HepG2 (cell line): Measurements from ENCODE around the gene TJP1.

Experiments
- CEBPB ChIP-seq: IDR thresholded peaks from 2 replicates; pipeline ENCODE4 v1.6.1; 2011; ENCODE audit warnings: low read depth, low read length, improper control_type of control experiment, borderline replicate concordance
- FOXK1 ChIP-seq: sonication (generic); formaldehyde crosslinking; IDR thresholded peaks from 2 replicates; pipeline ENCODE4 v1.4.0; 2020; ENCODE audit warnings: low read depth, missing genetic modification reagents, borderline replicate concordance
- FOXO1 ChIP-seq: sonication (generic); formaldehyde crosslinking; IDR thresholded peaks from 2 replicates; pipeline ENCODE4 v1.4.0; 2020; ENCODE audit warnings: missing genetic modification reagents
- POLR2A ChIP-seq, 2 experiments: IDR thresholded peaks; 2 replicates each; pipeline ENCODE4 v1.6.1; 2011; ENCODE audit warnings: low read depth in 2 of 2, low read length in 2 of 2, mild to moderate bottlenecking in 1 of 2, moderate library complexity in 1 of 2; ENCODE audit not compliant: insufficient read depth in 1 of 2
- ZNF121 ChIP-seq: sonication (generic); formaldehyde crosslinking; IDR thresholded peaks from 2 replicates; pipeline ENCODE4 v1.5.0; 2020; ENCODE audit warnings: mild to moderate bottlenecking, missing genetic modification reagents
- ZNF138 ChIP-seq: sonication (generic); formaldehyde crosslinking; IDR thresholded peaks from 2 replicates; pipeline ENCODE4 v1.5.0; 2020; ENCODE audit warnings: mild to moderate bottlenecking, low read depth, missing genetic modification reagents
- ZNF562 ChIP-seq: sonication (generic); formaldehyde crosslinking; IDR thresholded peaks from 2 replicates; pipeline ENCODE4 v1.8.0; 2022; ENCODE audit warnings: missing genetic modification reagents, borderline replicate concordance
- TF ChIP-seq, protein P1 (sequence below): sonication (generic); formaldehyde crosslinking; IDR thresholded peaks from 2 replicates; pipeline ENCODE4 v1.5.0; 2020; ENCODE audit warnings: mild to moderate bottlenecking, missing genetic modification reagents, moderate library complexity
- TF ChIP-seq, protein P2 (sequence below): sonication (generic); formaldehyde crosslinking; IDR thresholded peaks from 2 replicates; pipeline ENCODE4 v1.8.1; 2022; ENCODE audit warnings: mild to moderate bottlenecking, missing genetic modification reagents
- TF ChIP-seq, protein P3 (sequence below): conservative IDR thresholded peaks from 2 replicates; pipeline ENCODE4 v1.6.1; 2018; ENCODE audit warnings: missing genetic modification reagents
- TF ChIP-seq, protein P4 (sequence below): sonication (generic); formaldehyde crosslinking; IDR thresholded peaks from 2 replicates; pipeline ENCODE4 v1.9.0; 2021; ENCODE audit warnings: missing genetic modification reagents, mild to moderate bottlenecking, borderline replicate concordance

DNA sequence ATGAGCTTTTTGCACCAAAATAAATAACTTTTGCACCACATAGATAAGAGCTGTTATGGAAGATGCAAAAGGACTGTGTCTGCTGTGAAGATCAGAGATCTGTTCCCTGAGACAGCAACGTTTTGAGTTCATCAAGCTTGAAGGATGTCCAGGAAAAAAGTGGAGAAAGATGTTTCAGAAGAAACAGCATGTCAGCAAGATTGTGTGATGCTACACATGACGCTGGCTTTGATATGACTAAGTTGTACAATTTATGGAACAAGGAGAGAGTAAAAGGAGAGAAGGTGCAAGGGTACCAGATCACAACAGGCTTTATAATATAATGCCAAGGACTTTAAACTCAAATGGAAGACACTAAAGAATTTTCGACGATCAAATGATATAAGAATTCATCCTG lies 16.6 kb downstream of the TJP1 start:
- no peak for TF ChIP-seq ZNF138 (CRISPR knock-in tag)
- TF ChIP-seq, protein P1, sequence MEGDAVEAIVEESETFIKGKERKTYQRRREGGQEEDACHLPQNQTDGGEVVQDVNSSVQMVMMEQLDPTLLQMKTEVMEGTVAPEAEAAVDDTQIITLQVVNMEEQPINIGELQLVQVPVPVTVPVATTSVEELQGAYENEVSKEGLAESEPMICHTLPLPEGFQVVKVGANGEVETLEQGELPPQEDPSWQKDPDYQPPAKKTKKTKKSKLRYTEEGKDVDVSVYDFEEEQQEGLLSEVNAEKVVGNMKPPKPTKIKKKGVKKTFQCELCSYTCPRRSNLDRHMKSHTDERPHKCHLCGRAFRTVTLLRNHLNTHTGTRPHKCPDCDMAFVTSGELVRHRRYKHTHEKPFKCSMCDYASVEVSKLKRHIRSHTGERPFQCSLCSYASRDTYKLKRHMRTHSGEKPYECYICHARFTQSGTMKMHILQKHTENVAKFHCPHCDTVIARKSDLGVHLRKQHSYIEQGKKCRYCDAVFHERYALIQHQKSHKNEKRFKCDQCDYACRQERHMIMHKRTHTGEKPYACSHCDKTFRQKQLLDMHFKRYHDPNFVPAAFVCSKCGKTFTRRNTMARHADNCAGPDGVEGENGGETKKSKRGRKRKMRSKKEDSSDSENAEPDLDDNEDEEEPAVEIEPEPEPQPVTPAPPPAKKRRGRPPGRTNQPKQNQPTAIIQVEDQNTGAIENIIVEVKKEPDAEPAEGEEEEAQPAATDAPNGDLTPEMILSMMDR (CRISPR knock-in tag) = no peak
- TF ChIP-seq FOXO1 (CRISPR knock-in tag) = no peak
- no peak for TF ChIP-seq ZNF121
- no peak for TF ChIP-seq ZNF562 (CRISPR knock-in tag)
- TF ChIP-seq, protein P2, sequence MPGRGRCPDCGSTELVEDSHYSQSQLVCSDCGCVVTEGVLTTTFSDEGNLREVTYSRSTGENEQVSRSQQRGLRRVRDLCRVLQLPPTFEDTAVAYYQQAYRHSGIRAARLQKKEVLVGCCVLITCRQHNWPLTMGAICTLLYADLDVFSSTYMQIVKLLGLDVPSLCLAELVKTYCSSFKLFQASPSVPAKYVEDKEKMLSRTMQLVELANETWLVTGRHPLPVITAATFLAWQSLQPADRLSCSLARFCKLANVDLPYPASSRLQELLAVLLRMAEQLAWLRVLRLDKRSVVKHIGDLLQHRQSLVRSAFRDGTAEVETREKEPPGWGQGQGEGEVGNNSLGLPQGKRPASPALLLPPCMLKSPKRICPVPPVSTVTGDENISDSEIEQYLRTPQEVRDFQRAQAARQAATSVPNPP (CRISPR knock-in tag) = no peak
- TF ChIP-seq, protein P3, sequence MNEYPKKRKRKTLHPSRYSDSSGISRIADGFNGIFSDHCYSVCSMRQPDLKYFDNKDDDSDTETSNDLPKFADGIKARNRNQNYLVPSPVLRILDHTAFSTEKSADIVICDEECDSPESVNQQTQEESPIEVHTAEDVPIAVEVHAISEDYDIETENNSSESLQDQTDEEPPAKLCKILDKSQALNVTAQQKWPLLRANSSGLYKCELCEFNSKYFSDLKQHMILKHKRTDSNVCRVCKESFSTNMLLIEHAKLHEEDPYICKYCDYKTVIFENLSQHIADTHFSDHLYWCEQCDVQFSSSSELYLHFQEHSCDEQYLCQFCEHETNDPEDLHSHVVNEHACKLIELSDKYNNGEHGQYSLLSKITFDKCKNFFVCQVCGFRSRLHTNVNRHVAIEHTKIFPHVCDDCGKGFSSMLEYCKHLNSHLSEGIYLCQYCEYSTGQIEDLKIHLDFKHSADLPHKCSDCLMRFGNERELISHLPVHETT (CRISPR knock-in tag) = no peak
- no peak for TF ChIP-seq POLR2A (IDR thresholded peaks at IDR 0.05; ENCODE audit: insufficient read depth in 1 of 2, low read depth in 2 of 2, low read length in 2 of 2)
- TF ChIP-seq, protein P4, sequence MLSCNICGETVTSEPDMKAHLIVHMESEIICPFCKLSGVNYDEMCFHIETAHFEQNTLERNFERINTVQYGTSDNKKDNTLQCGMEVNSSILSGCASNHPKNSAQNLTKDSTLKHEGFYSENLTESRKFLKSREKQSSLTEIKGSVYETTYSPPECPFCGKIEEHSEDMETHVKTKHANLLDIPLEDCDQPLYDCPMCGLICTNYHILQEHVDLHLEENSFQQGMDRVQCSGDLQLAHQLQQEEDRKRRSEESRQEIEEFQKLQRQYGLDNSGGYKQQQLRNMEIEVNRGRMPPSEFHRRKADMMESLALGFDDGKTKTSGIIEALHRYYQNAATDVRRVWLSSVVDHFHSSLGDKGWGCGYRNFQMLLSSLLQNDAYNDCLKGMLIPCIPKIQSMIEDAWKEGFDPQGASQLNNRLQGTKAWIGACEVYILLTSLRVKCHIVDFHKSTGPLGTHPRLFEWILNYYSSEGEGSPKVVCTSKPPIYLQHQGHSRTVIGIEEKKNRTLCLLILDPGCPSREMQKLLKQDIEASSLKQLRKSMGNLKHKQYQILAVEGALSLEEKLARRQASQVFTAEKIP = no peak
- TF ChIP-seq FOXK1 (CRISPR knock-in tag) = no peak
- no peak for TF ChIP-seq CEBPB
